ENCODE data around the gene ZNF750.

Gene ZNF750

GRCh38 chr17:82780971-82781893 is 58.6 kb downstream of the ZNF750 start:
- Histone ChIP-seq H3K36me3 (ENCODE audit: control insufficient read depth, low read length) (peaks cover 37% of the 10 kb centered on the region), H3K4me2 (ENCODE audit: low read length) (no peak overlapping the region), H4K20me1 (ENCODE audit: control insufficient read depth, insufficient read depth, low read depth, low read length) (no peaks in the 10 kb centered on the region), H3K9me2 (replicated peaks; ENCODE audit: control insufficient read depth, low read length) (no peaks in the 10 kb centered on the region), H3K27ac (ENCODE audit: low read depth, low read length) (no peak overlapping the region), H3K79me2 (ENCODE audit: control insufficient read depth, low read length) (no peaks in the 10 kb centered on the region), H3K27me3 (ENCODE audit: control insufficient read depth, low read length) (no peaks in the 10 kb centered on the region), H3K9me3 (ENCODE audit: control insufficient read depth, insufficient read depth, low read length) (no peaks in the 10 kb centered on the region), H3K4me3 (ENCODE audit: low read length) (no peak overlapping the region), H3K4me1 (ENCODE audit: control insufficient read depth, low read length) (peaks cover 9% of the 10 kb centered on the region), H3F3A (ENCODE audit: control insufficient read depth, insufficient read depth) (peaks cover 4% of the 10 kb centered on the region; the same call in 1 of the 2 replicates)
- TF ChIP-seq EZH2phosphoT487 (IDR thresholded peaks at IDR 0.05; ENCODE audit: borderline replicate concordance, low read length): no peak

GRCh38 chr17:82780195-82780594 is 59.6 kb downstream of the ZNF750 start:
- no peaks in the 10 kb centered on the region for H3K9me2 ChIP-seq (replicated peaks; ENCODE audit: control insufficient read depth, low read length)
- H3K4me1 ChIP-seq (ENCODE audit: control insufficient read depth, low read length): peaks cover 15% of the 10 kb centered on the region
- TF ChIP-seq EZH2phosphoT487 (IDR thresholded peaks at IDR 0.05; ENCODE audit: borderline replicate concordance, low read length): no peak
- peaks cover 4% of the 10 kb centered on the region; the same call in 1 of the 2 replicates for H3F3A ChIP-seq (ENCODE audit: control insufficient read depth, insufficient read depth)
- H3K4me3 ChIP-seq (ENCODE audit: low read length): no peak overlapping the region
- no peak overlapping the region for H3K27ac ChIP-seq (ENCODE audit: low read depth, low read length)
- no peaks in the 10 kb centered on the region for H3K79me2 ChIP-seq (ENCODE audit: control insufficient read depth, low read length)
- no peaks in the 10 kb centered on the region for H3K27me3 ChIP-seq (ENCODE audit: control insufficient read depth, low read length)
- no peak overlapping the region for H3K4me2 ChIP-seq (ENCODE audit: low read length)
- H4K20me1 ChIP-seq (ENCODE audit: control insufficient read depth, insufficient read depth, low read depth, low read length): no peaks in the 10 kb centered on the region
- peaks cover 42% of the 10 kb centered on the region for H3K36me3 ChIP-seq (ENCODE audit: control insufficient read depth, low read length)
- no peaks in the 10 kb centered on the region for H3K9me3 ChIP-seq (ENCODE audit: control insufficient read depth, insufficient read depth, low read length)

GRCh38 chr17:82779541-82779940 is 60.3 kb downstream of the ZNF750 start:
- H3K27me3 ChIP-seq (ENCODE audit: control insufficient read depth, low read length): no peaks in the 10 kb centered on the region
- TF ChIP-seq EZH2phosphoT487 (IDR thresholded peaks at IDR 0.05; ENCODE audit: borderline replicate concordance, low read length): no peak
- no peak for TF ChIP-seq CTCF (IDR thresholded peaks at IDR 0.05; ENCODE audit: low read depth, low read length, poor library complexity, severe bottlenecking)
- H3K4me3 ChIP-seq (ENCODE audit: low read length): no peak overlapping the region
- no peak overlapping the region for H3K4me2 ChIP-seq (ENCODE audit: low read length)
- peaks cover 4% of the 10 kb centered on the region; the same call in 1 of the 2 replicates for H3F3A ChIP-seq (ENCODE audit: control insufficient read depth, insufficient read depth)
- H3K4me1 ChIP-seq (ENCODE audit: control insufficient read depth, low read length): peaks cover 19% of the 10 kb centered on the region
- peaks cover 42% of the 10 kb centered on the region for H3K36me3 ChIP-seq (ENCODE audit: control insufficient read depth, low read length)
- H3K9me3 ChIP-seq (ENCODE audit: control insufficient read depth, insufficient read depth, low read length): no peaks in the 10 kb centered on the region
- no peak overlapping the region for H3K27ac ChIP-seq (ENCODE audit: low read depth, low read length)
- no peaks in the 10 kb centered on the region for H3K79me2 ChIP-seq (ENCODE audit: control insufficient read depth, low read length)
- H3K9me2 ChIP-seq (replicated peaks; ENCODE audit: control insufficient read depth, low read length): no peaks in the 10 kb centered on the region
- H4K20me1 ChIP-seq (ENCODE audit: control insufficient read depth, insufficient read depth, low read depth, low read length): no peaks in the 10 kb centered on the region

Data from DOHH2 (cell line).